RPMI8226 (cell line): ENCODE results near the gene SRI.
"Not testable (repeated sequence)": the region's sequence is repeated elsewhere in the genome, so short reads cannot be mapped to it uniquely, and the experiment has no call there.

Experiments
- DNase-seq: peaks from one replicate; pipeline ENCODE4 v3.0.0-alpha.2; 2015

SRI gene, protein sequence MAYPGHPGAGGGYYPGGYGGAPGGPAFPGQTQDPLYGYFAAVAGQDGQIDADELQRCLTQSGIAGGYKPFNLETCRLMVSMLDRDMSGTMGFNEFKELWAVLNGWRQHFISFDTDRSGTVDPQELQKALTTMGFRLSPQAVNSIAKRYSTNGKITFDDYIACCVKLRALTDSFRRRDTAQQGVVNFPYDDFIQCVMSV

DNA sequence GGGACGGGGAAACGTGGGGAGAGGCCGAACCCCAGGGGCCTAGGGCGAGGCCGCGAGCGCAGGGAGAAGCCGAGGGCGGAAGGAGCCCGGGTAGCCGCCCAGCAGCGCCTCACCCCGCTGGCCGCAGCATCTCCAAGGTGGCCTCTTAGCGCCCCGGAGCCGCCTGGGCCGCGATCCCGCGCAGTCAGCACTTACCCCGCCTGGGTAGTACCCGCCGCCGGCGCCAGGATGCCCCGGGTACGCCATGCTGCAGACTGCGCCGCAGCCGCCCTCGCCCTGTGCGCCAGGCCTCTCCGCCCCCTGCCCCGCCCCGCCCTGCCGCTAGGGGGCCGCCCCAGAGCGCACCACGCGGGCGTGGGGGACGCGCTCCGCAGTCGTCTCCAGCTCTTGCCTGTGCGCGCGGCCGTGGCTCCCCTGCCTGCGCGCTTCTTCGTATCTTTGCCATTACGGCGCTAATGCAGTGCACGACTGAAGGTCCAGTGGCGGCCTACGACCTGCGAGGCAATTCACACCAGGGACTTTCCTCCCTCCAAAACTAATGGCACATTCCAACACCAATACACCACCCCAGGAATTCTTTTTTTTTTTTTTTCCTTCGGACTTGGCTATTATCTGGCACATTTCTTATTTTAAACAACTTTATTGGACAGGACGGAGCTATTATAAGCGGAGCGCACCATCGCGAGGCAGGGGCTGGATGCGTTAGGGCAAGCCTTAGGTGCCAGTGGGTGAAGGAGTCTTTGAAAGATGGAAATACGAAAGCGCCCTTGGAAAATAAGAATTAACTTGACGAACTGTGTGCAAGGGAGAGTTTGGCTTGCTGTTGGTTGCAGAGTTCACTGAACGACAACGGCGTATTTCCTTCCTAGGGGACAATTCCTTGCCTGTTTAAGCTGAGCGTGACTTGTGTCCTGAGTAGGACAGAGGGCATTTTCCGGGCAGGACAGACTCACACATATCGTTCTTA is at the start of gene SRI:
Gene SRI, minus strand, starts transcription at position 258 of the 967 bp plus-strand sequence. Its CDS starts 12 bp downstream, at position 246.
- peak; percentile 97 for DNase-seq

DNA sequence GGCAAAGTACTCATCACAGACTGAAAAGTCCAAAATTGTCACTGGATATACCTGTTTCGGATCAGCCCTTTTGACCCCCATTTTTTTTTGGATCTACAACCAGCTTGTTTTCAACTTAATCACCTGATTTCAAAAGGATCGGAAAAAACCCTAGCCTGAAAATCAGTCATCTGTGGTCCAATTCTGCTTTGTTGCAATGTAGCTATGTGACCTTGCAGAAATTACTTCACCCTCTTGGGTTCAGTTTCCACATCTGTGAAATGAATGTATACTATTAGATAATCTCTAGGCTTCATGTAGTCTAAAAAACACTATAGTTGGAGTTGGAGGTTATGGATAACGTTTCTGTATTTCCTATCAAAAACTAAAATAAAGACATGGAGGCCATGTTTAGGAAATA is 49.7 kb upstream of the SRI start:
- DNase-seq, result no peak

DNA sequence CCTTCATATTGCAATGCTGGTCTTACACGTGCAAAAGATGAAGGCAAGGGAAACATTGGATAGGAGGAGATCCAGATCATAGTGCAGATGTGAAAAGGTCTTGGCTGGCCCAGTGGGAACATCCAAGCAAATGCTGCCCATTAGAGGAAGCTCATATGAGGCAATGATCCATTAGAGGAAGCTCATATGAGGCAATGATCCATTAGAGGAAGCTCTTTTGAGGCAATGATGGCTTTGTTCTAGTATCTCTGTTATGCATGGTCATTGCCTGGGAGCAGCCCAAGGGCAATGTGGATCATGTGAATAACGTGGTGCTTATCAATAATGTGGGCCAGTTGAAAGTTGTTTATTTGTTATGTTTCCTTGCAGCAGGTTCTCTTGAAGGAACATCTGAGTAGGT is 49.0 kb upstream of the SRI start:
- DNase-seq, result no peak

DNA sequence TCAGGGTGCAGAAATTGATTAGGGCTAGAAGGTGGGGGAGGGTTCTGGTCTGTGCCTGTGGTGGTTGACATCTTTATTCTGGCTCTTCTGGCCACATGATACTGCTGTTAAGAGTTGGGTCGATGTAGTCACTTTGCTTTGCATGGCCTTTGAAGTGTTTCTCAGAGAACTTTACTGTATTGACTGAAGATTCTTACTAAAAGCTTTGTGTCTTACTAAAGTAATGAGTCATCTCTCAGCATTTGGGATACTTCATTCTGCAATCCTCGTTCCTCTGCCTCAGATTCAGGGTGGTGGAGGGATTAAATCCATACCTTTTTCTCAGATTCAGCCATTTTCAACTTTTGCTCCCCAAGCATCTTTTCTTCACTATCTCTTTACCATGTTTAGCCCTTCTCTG is 48.2 kb upstream of the SRI start:
- no peak for DNase-seq

DNA sequence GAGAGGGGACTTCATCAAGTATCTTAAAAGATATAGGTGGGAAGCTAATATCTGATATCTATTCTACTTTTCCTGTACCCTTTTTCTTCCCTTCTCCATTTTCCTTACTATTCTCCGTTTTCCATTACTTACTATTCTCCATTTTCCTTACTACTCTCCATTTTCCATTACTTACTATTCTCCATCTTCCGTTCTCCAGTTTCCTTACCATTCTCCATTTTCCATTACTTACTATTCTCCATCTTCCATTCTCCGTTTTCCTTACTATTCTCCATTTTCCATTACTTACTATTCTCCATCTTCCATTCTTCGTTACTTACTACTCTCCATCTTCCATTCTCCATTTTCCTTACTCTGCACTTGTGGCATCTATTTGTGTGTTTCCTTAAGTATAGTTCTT is 47.6 kb upstream of the SRI start:
- no peak for DNase-seq

DNA sequence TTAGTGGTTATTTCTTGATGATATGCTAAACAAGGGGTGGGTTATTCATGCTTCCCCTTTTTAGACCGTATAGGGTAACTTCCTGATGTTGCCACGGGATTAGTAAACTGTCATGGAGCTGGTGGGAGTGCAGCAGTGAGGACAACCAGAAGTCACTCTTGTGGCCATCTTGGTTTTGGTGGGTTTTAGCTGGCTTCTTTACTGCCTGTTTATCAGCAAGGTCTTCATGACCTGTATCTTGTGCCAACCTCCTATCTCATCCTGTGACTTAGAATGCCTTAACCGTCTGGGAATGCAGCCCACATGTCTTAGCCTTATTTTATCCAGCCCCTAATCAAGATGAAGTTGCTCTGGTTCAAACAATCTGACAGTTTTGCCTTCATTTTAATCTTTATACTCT is 45.1 kb upstream of the SRI start:
- DNase-seq, result not testable (repeated sequence)

DNA sequence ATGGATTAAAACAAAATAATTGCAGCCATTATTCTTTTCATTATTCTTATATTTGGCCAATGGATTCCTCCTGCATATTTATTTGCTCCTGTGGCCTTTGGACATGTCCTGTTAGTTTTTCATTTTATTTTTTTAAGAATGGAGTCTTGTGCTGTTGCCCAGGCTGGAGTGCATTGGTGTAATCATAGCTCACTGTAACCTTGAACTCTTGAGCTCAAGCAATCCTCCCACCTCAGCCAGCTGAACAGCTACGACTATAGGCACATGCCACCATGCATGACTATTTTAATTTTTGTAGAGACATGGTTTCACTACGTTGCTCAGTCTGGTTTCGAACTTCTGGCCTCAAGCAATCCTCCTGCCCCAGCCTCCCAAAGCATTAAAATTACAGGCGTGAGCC is 42.7 kb upstream of the SRI start:
- DNase-seq, result no peak

DNA sequence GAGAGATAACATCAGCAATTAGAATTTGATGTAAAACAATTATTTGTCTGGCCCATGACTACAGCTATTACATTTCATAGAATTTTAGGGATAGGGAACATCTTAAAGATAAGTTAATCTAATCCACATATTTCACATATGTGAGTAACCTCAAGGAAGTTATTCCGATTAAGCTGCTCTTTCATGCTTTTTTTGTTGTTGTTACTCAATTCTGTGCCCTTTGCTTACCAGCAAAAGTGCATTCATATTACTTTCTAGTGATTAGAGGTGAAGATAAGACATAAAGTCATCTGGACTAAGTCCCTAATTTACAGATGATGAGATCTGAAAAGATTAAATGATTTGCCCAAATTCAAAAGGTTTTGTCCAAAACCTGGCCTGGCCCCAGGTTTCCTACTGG is 40.9 kb upstream of the SRI start:
- no peak for DNase-seq

DNA sequence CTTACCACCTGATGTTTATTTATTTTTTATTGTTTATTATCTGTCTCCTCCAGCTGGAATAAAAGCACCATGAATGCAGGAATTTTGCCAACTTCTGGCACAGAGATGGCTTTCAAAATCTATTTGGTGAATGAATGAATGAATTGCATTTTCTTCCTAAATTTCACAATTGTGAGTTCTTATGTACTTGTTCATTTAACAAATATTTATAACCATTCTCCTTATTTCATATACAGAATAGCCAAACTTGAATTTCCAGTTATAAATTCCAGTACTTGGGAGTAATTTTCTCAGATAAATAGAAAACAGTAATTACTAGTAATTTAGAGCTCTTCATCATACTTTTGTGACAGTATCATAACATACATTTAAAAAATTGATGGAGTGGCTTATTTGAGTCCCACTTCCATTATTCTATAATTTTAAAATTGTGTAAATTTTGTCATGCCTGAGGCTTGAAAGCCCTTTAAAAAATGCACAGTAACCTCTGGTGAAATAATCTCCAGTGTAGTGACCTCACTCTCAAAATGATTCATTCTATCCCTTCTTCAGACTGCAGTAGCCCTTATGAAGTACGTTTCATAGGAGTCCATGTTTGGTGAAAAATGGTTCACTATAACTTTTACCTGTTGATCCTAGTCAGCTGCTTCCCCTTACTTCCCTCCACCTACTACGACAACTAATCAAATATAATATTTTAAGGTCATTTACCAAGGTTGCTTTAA is 40.0 kb upstream of the SRI start:
- DNase-seq, result no peak

DNA sequence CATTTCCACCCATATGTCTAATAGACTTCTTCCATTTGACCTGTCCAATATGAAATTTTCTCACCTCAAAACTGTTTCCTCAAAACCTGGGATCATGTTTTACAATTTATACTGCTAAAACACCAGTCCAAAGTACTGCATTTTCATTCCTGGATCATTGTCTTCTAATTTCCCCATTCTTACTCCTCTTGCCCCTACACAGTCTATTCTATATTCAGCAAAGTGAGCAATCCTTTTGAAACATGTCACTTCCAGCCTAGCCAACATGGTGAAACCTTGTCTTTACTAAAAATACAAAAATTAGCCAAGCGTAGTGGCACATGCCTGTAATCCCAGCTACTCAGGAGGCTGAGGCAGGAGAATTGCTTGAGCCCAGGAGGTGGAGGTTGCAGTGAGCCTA is 38.5 kb upstream of the SRI start:
- not testable (repeated sequence) for DNase-seq

DNA sequence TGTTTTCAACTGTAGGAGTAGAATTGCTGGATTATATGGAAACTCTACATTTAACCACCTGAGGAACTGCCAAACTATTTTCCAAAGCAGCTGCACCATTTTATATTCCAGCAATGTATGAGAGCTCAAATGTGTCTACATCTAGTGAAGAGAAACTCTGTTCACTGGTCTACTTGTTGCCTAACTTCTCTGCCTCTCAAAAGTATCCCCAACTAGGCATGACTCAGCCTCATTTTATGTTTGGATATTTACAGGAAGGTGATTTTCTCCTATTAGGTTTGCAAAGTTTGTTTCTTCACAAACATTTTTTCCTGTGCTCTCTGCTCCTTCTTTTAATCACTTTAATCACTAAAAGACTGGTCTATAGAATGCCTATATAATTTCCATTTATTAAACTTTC is 37.1 kb upstream of the SRI start:
- no peak for DNase-seq

DNA sequence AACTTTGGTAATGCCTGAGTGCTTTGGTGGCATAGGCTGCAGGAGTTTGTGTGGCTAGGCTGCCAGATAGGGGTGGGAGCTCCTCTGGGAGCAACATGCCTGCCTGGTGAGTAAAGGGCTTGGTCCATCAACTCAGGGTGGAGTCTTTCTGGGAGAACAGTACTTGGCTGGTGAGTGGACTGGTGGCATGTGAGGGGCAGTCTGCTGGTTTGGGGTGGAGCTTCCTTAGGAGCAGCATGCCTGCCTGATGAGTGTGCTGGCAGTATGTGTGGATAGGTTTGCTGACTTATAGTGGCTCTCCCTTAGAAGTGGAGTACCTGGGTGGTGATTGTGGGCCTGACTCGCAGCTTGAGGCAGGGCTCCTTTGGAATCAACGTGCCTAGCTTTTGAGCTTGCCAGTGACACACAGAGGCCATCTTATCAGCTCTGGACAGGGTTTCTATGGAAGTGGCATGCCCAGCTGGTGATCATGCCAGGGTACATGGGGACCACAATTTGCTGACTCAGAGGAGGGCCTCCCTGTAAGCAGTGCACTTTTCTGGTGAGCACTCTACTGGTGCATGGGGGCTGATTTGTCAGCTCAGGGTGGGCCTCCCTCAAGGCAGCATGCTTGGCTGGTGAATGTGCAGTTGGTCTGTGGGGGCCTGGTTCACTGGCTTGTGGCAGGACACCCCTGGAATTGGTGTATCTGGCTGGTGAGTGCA is 35.0 kb upstream of the SRI start:
- no peak for DNase-seq

DNA sequence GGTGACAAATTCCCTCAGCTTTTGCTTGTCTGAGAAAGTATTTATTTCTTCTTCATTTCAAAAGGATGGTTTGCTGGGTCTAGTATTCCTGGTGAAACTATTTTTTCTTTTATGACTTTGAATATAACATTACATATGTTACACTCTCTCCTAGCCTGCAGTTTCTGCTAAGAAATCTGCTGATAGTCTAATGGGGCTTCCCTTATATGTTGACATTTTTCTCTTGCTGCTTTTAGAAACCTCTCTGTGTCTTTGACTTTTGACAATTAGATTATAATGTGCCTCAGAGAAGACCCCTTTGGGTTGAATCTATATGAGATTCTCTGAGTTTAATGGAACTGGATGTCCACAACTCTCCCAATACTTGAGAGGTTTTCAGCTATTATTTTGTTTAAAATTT is 33.8 kb upstream of the SRI start:
- DNase-seq, result no peak

DNA sequence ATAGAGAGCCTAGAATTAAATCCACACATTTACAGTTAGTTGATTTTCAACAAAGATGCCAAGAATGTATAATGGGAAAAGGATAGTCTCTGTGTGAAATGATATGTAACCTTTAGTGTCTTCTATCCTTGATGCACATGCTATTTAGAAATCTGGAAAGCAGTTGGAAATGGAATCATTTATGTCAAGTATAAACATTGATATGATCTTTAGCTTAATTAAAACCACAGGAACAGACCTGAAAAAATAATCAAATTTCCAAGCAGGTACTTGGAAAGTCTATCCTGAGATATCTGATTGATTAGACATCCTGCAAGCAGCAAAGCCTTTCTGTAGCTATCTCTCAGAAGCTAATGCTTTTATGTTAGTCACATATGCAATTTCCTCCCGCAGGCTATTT is 24.4 kb upstream of the SRI start:
- DNase-seq, result no peak

DNA sequence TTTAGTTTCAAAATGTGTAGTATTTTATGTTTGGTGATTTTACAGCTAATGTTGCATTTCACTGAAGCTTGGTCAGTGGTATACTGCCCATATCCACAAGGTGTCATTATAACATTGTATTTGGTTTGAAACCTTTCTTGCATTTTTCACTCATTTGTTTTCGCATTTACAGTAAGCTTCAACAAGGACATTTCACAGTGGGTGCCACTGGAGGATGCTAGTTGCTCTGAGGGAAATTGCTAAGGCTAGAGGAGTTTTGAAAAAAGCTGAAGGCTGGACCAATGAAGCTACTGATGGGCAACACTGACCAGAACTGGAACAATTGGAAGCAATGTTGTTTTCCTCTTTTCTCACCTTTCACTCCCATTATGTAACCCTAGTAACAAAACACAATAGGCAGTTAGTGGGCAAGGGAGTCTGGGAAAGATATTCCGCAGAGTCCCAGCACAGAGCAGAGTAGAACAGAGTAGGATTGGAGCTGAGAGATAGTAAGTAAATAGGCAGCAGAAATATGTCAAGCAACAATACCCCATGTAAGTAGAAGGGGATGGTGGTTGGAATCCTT is 23.6 kb upstream of the SRI start:
- peak; percentile 53 for DNase-seq

DNA sequence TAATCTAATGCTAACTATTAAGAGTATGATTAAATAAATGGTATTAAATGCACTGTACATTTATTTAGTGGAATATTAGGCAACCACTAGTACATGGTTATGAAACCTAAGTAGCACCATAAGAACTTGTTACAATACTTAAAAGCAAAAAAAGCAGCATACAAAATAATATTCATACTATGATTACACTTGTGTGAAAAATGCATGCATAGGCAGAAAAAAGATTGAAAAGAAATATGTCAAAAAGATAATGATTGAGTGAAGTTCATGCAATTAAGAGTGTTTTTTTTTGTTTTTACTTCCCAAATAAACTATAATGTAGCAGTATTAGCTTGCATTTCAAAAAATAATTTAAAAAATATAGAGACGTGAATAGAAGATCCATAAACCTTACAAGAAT is 20.0 kb upstream of the SRI start:
- DNase-seq, result no peak

DNA sequence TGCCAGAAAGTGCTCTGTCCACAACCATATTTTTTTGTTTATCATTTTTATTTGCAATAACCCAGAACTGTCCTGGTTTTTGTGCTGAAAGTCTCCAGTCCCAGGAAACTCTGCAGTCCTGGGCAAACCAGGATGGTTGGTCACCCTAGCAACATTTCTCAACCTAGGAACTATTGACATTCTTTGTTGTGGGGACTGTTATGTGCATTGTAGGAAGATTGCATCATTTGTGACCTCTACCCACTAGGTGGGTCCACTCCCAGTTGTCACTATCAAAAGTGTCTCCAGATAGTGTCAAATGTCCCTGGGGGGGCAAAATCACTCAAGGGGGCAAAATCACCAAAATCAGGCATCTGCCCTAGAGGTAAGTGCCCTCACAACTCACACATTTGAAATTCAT is 14.0 kb upstream of the SRI start:
- DNase-seq, result no peak

DNA sequence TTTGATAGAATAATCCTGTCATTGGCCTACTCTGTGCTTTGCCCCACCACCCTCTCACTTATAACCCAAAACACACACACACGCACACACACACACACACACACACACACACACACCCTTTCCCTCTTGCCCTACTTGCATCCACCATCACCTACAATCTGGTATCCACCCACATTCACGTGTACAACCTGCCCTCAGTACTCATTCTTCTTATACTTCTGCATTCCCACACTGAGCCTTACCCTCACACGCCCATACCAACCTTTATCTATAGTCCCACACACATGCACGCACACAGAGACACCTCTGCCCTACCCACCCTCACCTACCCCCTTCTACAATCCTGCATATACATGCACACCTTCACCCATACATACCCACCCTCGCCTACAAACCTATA is 10.8 kb upstream of the SRI start:
- DNase-seq, result no peak

DNA sequence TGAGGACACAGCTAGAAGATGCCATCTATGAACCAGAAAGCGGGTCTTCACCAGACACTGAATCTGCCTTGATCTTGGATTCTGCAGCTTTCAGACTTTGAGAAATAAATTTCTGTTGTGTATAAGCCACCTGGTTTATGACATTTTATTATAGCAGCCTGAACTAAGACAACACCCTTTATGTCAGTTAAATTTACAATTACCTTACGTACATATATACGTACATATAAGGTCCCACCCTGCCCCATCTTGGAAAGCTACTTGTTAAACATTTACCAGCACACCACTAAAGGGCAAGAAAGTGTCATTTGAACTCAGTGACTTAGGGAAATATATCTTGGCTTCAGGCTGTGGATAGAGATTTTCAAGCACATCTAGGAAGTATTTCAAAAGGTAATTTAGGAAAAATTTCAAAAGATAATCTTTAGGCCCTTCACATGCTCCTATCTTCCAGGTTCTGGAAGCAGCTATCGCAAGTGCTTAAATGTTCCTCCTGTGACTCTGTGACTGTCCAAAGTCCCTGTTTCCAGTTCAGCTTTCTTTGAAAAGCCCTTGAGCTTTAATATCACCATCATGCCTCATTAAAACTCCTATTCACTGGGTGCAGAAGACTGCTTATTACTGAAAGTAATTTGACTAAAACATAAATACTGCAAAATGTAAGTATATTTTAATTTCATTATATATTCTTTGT is 9.6 kb upstream of the SRI start:
- no peak for DNase-seq

DNA sequence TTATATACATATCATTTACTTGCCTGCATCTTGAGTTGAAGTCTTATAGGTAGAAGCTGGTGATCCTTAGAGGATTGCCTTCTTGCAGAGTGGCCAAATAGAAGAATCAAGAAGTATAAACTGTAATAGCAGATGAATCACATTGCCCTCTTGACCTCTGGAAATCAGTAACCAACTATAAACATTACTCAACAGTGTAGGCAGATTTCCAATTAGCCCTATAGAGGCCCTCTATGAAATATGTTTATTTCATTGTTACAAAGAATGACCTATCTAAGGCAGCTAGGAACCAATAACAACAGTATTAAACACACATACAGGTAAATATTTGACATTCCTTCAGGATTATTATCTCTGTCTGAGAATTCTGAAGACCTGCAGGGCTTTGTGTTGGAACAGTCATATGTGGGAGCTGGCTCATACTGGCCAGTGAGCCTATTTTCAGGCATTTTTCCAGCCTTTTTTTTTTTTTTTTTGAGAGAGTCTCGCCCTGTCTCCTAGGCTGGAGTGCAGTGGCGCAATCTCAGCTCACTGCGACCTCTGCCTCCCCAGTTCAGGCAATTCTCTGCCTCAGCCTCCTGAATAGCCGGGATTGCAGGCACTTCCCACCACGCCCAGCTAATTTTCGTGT is 7.2 kb upstream of the SRI start:
- no peak for DNase-seq

DNA sequence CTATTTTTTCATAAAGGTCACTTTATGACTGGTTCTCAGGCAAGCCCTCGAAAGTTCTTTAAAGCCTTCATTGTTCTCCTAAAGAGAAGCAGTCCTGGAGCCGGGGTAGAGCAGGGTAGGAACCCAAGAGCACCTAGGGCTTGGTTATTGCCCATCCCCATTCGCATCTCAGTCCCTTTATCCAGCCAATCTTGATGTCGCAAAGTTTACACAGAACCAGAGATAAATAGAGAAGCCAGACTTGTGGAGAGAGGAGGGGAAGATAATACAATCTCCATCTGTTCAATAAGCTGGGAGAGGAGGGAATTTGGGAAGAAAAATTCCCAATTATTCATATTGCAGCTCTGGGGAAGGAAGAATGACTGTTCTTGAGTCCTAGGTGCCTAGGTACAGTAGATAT is 6.4 kb upstream of the SRI start:
- no peak for DNase-seq
